K562 treated with DMSO at 1 percent for 24 hours (cell line): ENCODE results near the gene OXTR. TPM values are rescaled to one million over a fixed set of nuclear protein-coding genes. Genes with fewer than 3 reads are reported as not detected.

ENCODE experiments used
- total RNA-seq: library from RNA; unstranded; fragments of 300-600 nt; gene quantifications from 2 replicates; pipeline ENCODE4 v1.2.3, GENCODE V29; 2022; ENCODE audit warnings: low read depth; ENCODE audit not compliant: insufficient read depth

OXTR gene
- 0.47 and 0.58 TPM in 2 replicates for total RNA-seq

DNA sequence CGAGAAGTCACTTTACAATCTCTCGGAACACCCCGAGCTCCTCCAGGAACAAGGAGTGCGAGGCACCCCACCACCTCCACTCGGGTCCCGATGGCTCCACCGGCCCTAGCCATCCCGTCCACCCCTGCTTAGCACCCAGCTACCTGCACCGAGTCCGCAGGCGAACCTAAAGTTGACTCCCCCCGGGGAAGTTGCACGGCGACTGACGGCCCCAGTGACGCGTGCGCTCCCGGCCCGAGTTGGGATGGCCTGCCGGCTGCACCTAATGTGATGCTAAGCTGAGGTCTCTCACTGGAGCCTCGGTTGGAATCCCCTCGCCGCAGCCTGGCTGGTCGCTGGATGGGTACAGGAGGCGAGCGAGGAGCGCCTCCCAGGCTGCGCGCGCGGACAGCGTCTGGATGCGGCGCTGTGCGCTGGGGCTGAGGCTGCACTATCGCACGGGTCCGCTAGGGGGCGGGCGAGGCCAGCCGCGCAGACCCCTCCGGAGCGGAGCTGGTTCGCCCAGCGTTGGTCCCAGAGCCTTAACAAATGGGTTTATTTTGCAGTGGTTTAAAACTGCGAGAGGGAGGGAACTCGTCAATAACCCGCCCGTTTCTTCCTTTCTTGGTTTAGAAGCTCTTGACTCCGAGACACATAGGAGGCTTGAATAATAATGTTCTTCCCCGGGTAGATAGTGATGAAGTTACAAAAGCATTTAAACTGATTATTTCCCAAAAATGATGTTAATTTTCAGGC lies at the start of gene OXTR:
OXTR (minus strand) TSS at position 526 of the 735 bp plus-strand sequence. CDS start 1,426 bp downstream, outside the sequence.

GRCh38 chr3:8733332-8734094 lies 35.9 kb downstream of the OXTR start, which contains the start of gene CAV3:
TSS of gene CAV3 (plus strand) at chr3:8733802. CDS start at chr3:8733877, 75 bp downstream.

Other genes starting within 250 kb of the OXTR start
- 0.30 TPM in 1 of 2 replicates, not detected in the other for gene SSUH2, start 124.8 kb downstream of the OXTR start, total RNA-seq
- gene CAV3, start 35.8 kb downstream of the OXTR start, total RNA-seq: not detected in 2 replicates
- gene RAD18, start 193.9 kb upstream of the OXTR start, total RNA-seq: 8.6 TPM in 2 replicates